H1 (cell line): Measurements from ENCODE around the gene LRCH3. TPM values are rescaled to one million over a fixed set of nuclear protein-coding genes. Genes with fewer than 3 reads are reported as not detected.

ENCODE experiments used
- CTCF ChIA-PET: fragments of 300-600 bp; sonication (Branson Sonifier 250); formaldehyde crosslinking; loops from one replicate; lab custom pipeline; 2021; ENCODE audit not compliant: partially characterized antibody; lab: Charles Lee
- POLR2A ChIA-PET: fragments of 300-600 bp; sonication (Branson Sonifier 250); formaldehyde crosslinking; loops from one replicate; lab custom pipeline; 2021; ENCODE audit warnings: inconsistent platforms; ENCODE audit not compliant: partially characterized antibody; lab: Charles Lee
- DNase-seq, 2 experiments: peaks; one replicate each; pipeline versions ENCODE4 v3.0.0 to v3.0.0-alpha.2; 2010 to 2022; ENCODE audit warnings: low spot score in 2 of 2, low read depth in 1 of 2, mixed read lengths in 1 of 2
- FAIRE-seq: peaks from 2 replicates; lab custom pipeline; 2011; peaks lifted over from hg19 to GRCh38; lab: Jason Lieb, UNC
- H2AFZ ChIP-seq: 2 replicates; pipeline ENCODE4 v1.8.1; 2012; ENCODE audit warnings: low read length, inconsistent platforms
- H2AK5ac ChIP-seq: 2 replicates; pipeline ENCODE4 v1.6.1; 2013; ENCODE audit warnings: low read depth, low read length
- H2BK120ac ChIP-seq: replicated peaks from 2 replicates; pipeline ENCODE3; 2013; ENCODE audit warnings: low read depth, low read length, inconsistent platforms
- H2BK12ac ChIP-seq: 2 replicates; pipeline ENCODE4 v1.6.1; 2013; ENCODE audit warnings: low read depth, low read length
- H2BK15ac ChIP-seq: 2 replicates; pipeline ENCODE4 v1.6.1; 2013; ENCODE audit warnings: low read length
- H2BK20ac ChIP-seq: 2 replicates; pipeline ENCODE4 v1.6.1; 2013; ENCODE audit warnings: low read length
- H2BK5ac ChIP-seq: 2 replicates; pipeline ENCODE4 v1.6.1; 2013; ENCODE audit warnings: low read depth, low read length
- H3K14ac ChIP-seq: 2 replicates; pipeline ENCODE4 v1.6.1; 2013; ENCODE audit warnings: inconsistent platforms; ENCODE audit not compliant: insufficient read length
- H3K18ac ChIP-seq: 2 replicates; pipeline ENCODE4 v1.6.1; 2013; ENCODE audit warnings: low read length; ENCODE audit errors: extremely low read depth
- H3K23ac ChIP-seq: 2 replicates; pipeline ENCODE4 v1.6.1; 2013; ENCODE audit warnings: inconsistent platforms; ENCODE audit not compliant: insufficient read length
- H3K23me2 ChIP-seq: 2 replicates; pipeline ENCODE4 v1.6.1; 2013; ENCODE audit warnings: low read depth, low read length
- H3K27ac ChIP-seq: 2 replicates; pipeline ENCODE4 v1.6.1; 2011; ENCODE audit warnings: low read depth, low read length, inconsistent platforms
- H3K27me3 ChIP-seq, 4 experiments: replicated peaks in 1 of 4; 1 replicate in 1 of 4; 2 replicates in 3 of 4; pipeline versions ENCODE4 v1.6.1 to v1.8.1; 2011 to 2013; ENCODE audit warnings: low read length in 3 of 4, mild to moderate bottlenecking in 3 of 4, inconsistent platforms in 2 of 4, mixed read lengths in 2 of 4, moderate library complexity in 1 of 4; ENCODE audit not compliant: control insufficient read depth in 3 of 4, insufficient read depth in 3 of 4; ENCODE audit errors: extremely low read depth in 1 of 4
- H3K36me3 ChIP-seq, 4 experiments: 2 replicates each; pipeline versions ENCODE4 v1.6.1 to v1.8.1; 2011 to 2013; ENCODE audit warnings: mild to moderate bottlenecking in 4 of 4, low read length in 3 of 4, moderate library complexity in 2 of 4, control low read depth in 1 of 4, inconsistent platforms in 1 of 4; ENCODE audit not compliant: insufficient read depth in 4 of 4, control insufficient read depth in 2 of 4
- H3K4ac ChIP-seq: replicated peaks from 2 replicates; pipeline ENCODE3; 2013; ENCODE audit warnings: low read length, low read depth, mixed read lengths, inconsistent platforms; ENCODE audit not compliant: insufficient read length
- H3K4me1 ChIP-seq, 4 experiments: replicated peaks in 1 of 4; 1 replicate in 1 of 4; 2 replicates in 3 of 4; pipeline versions ENCODE4 v1.6.1 to v1.8.1; 2011 to 2013; ENCODE audit warnings: low read length in 3 of 4, inconsistent platforms in 2 of 4, mixed read lengths in 1 of 4; ENCODE audit not compliant: insufficient read depth in 4 of 4, control insufficient read depth in 3 of 4
- H3K4me2 ChIP-seq, 2 experiments: 2 replicates each; pipeline versions ENCODE4 v1.6.1 to v1.8.1; 2011 to 2013; ENCODE audit warnings: low read depth in 2 of 2, low read length in 2 of 2, control low read depth in 1 of 2, inconsistent platforms in 1 of 2, mild to moderate bottlenecking in 1 of 2; ENCODE audit not compliant: insufficient read depth in 1 of 2
- H3K4me3 ChIP-seq, 4 experiments: fragments of 200-600, 300-600 bp in 1 of 4; sonication (generic), shearing (Covaris generic), sonication (Bioruptor Twin) in 1 of 4; 2 replicates each; pipeline versions ENCODE4 v1.5.1 to v1.8.1; 2011 to 2016; ENCODE audit warnings: low read length in 4 of 4, low read depth in 3 of 4, control low read depth in 2 of 4, inconsistent platforms in 2 of 4, mild to moderate bottlenecking in 2 of 4, mixed read lengths in 1 of 4, moderate library complexity in 1 of 4; ENCODE audit not compliant: insufficient read depth in 2 of 4; ENCODE audit errors: extremely low read depth in 1 of 4
- H3K56ac ChIP-seq: replicated peaks from 2 replicates; pipeline ENCODE3; 2013; ENCODE audit warnings: low read depth, mild to moderate bottlenecking, mixed read lengths, low read length, inconsistent platforms; ENCODE audit not compliant: insufficient read length
- H3K79me1 ChIP-seq: 2 replicates; pipeline ENCODE4 v1.6.1; 2013; ENCODE audit warnings: low read depth, low read length, control low read depth
- H3K79me2 ChIP-seq, 2 experiments: 2 replicates each; pipeline versions ENCODE4 v1.6.1 to v1.8.1; 2012 to 2013; ENCODE audit warnings: low read length in 2 of 2, mild to moderate bottlenecking in 2 of 2, inconsistent platforms in 1 of 2; ENCODE audit not compliant: insufficient read depth in 2 of 2, control insufficient read depth in 1 of 2
- H3K9ac ChIP-seq, 4 experiments: replicated peaks in 1 of 4; 1 replicate in 1 of 4; 2 replicates in 3 of 4; pipeline versions ENCODE4 v1.6.1 to v1.8.1; 2011 to 2013; ENCODE audit warnings: low read depth in 3 of 4, low read length in 3 of 4, control low read depth in 2 of 4, mild to moderate bottlenecking in 2 of 4, moderate library complexity in 2 of 4, inconsistent platforms in 1 of 4; ENCODE audit errors: extremely low read depth in 1 of 4
- H3K9me3 ChIP-seq, 2 experiments: 2 replicates each; pipeline versions ENCODE4 v1.6.1 to v1.8.1; 2012 to 2013; ENCODE audit warnings: mild to moderate bottlenecking in 2 of 2, moderate library complexity in 2 of 2, control low read depth in 1 of 2, inconsistent platforms in 1 of 2, low read depth in 1 of 2, low read length in 1 of 2, mixed read lengths in 1 of 2; ENCODE audit not compliant: insufficient read depth in 2 of 2
- H4K20me1 ChIP-seq, 2 experiments: replicated peaks in 1 of 2; 2 replicates each; pipeline versions ENCODE3 to v1.8.1; 2011 to 2013; ENCODE audit warnings: inconsistent platforms in 2 of 2, low read length in 2 of 2, mild to moderate bottlenecking in 1 of 2; ENCODE audit not compliant: insufficient read depth in 2 of 2, control insufficient read depth in 1 of 2
- H4K5ac ChIP-seq: 2 replicates; pipeline ENCODE4 v1.6.1; 2013; ENCODE audit warnings: low read length, low read depth, mixed read lengths, inconsistent platforms; ENCODE audit not compliant: insufficient read length
- H4K8ac ChIP-seq: 2 replicates; pipeline ENCODE4 v1.8.0; 2013; ENCODE audit warnings: mild to moderate bottlenecking, moderate library complexity, low read length, inconsistent platforms; ENCODE audit not compliant: insufficient read depth; ENCODE audit errors: extremely low read depth
- H4K91ac ChIP-seq: replicated peaks from 2 replicates; pipeline ENCODE3; 2013; ENCODE audit warnings: low read length, mixed read lengths, inconsistent platforms; ENCODE audit not compliant: insufficient read length
- CBX5 ChIP-seq: fragments of 300-800, 300-1000 bp; sonication (generic); IDR thresholded peaks from 2 replicates; pipeline ENCODE4 v1.7.1; 2016; ENCODE audit warnings: antibody characterized with exemption, low read length, low read depth
- CTCF ChIP-seq, 3 experiments: IDR thresholded peaks; 1 replicate in 2 of 3; 2 replicates in 1 of 3; pipeline versions ENCODE4 v1.5.1 to v1.6.1; 2011; ENCODE audit warnings: low read length in 3 of 3, mild to moderate bottlenecking in 3 of 3, inconsistent platforms in 2 of 3, low read depth in 1 of 3, moderate library complexity in 1 of 3; ENCODE audit not compliant: insufficient read depth in 1 of 3; ENCODE audit errors: control extremely low read depth in 1 of 3
- JUND ChIP-seq: IDR thresholded peaks from 2 replicates; pipeline ENCODE4 v1.6.1; 2011; ENCODE audit warnings: mild to moderate bottlenecking, improper control_type of control experiment, low read length
- MAFK ChIP-seq: IDR thresholded peaks from 2 replicates; pipeline ENCODE4 v1.6.1; 2012; ENCODE audit warnings: low read depth, mild to moderate bottlenecking, improper control_type of control experiment, low read length
- PHF8 ChIP-seq: fragments of 200-600 bp; sonication (generic); conservative IDR thresholded peaks from 2 replicates; pipeline ENCODE4 v1.7.1; 2012; ENCODE audit warnings: low read depth, mild to moderate bottlenecking, inconsistent platforms, low read length, moderate library complexity
- POLR2AphosphoS5 ChIP-seq: IDR thresholded peaks from 2 replicates; pipeline ENCODE4 v1.6.1; 2011; ENCODE audit warnings: low read depth, low read length
- RNF2 ChIP-seq: fragments of 200-900, 300-1000 bp; sonication (generic); IDR thresholded peaks from 2 replicates; pipeline ENCODE4 v1.7.1; 2016; ENCODE audit warnings: borderline replicate concordance, low read depth, mild to moderate bottlenecking, antibody characterized with exemption, low read length; ENCODE audit not compliant: poor library complexity, severe bottlenecking; ENCODE audit errors: missing control alignments
- RXRA ChIP-seq: IDR thresholded peaks from 2 replicates; pipeline ENCODE4 v1.6.1; 2011; ENCODE audit warnings: low read depth, mild to moderate bottlenecking, low read length, moderate library complexity; ENCODE audit not compliant: insufficient read depth
- TAF7 ChIP-seq: optimal IDR thresholded peaks from 2 replicates; pipeline ENCODE3; 2011; ENCODE audit warnings: low read depth, mild to moderate bottlenecking, inconsistent platforms, low read length, moderate library complexity, borderline replicate concordance
- WGBS, 2 experiments: shearing (Covaris generic) in 1 of 2; methylation state at CpG; one replicate each; pipeline versions ENCODE4 v1.1.6 to v1.1.7; 2013 to 2015; ENCODE audit warnings: low lambda C conversion rate in 2 of 2, mixed read lengths in 2 of 2, inconsistent platforms in 1 of 2, low coverage in 1 of 2, missing lambda C conversion rate in 1 of 2; ENCODE audit not compliant: insufficient replicate concordance in 2 of 2, insufficient coverage in 1 of 2, insufficient read length in 1 of 2; ENCODE audit errors: extremely low coverage in 1 of 2, missing lambda C conversion rate in 1 of 2; 5-methylcytosine and 5-hydroxymethylcytosine counted together
- polyA plus RNA-seq, 7 experiments: library from polyadenylated mRNA; depleted of rRNA in 3 of 7; stranded (reverse) in 5 of 7; unstranded in 2 of 7; fragments of >200 nt in 5 of 7; fragments of 200-250 nt in 2 of 7; gene quantifications; 1 replicate in 5 of 7; 2 replicates in 1 of 7; 4 replicates in 1 of 7; pipeline versions ENCODE4 v1.2.1 to v1.2.3, GENCODE V29; 2011 to 2013; ENCODE audit warnings: missing spikeins in 2 of 7, mixed read lengths in 2 of 7
- total RNA-seq: library from RNA; stranded (reverse); fragmentation: NEBNext Ultra II Directional; extraction: Animal tissue kit (Norgen Biotek cat#: 25700); gene quantifications from 2 replicates; pipeline ENCODE4 v1.2.1, GENCODE V29; 2021

LRCH3 gene
- total and polyA plus RNA-seq, 2 of the 8 experiments (the other 6 are each of a cell fraction or from before 2014, with no cell fraction given), result 58.4 to 66.0 TPM

GRCh38 chr3:197756704-197757103 is 34.4 kb upstream of the LRCH3 start:
- Histone ChIP-seq H2BK12ac (no peak overlapping the region), H2BK120ac (no peak overlapping the region), H2BK20ac (no peak overlapping the region), H2AFZ (no peak overlapping the region), H4K5ac (no peak overlapping the region), H2BK15ac (no peak overlapping the region), H2AK5ac (no peak overlapping the region), H3K56ac (no peak overlapping the region), H3K79me1 (no peaks in the 10 kb centered on the region; the same call in 1 of the 2 replicates), H3K4me2 (no peak overlapping the region), H3K79me2 (peaks cover 0 to 10% of the 10 kb centered on the region in 2 experiments; a peak in 1 of 4 replicates), H3K27ac (no peak overlapping the region), H3K4ac (no peak overlapping the region), H3K23ac (no peak overlapping the region), H3K4me1 (no peaks in the 10 kb centered on the region), H3K4me3 (no peak overlapping the region), H3K9ac (no peak overlapping the region), H4K8ac (no peak overlapping the region), H2BK5ac (no peak overlapping the region), H4K20me1 (peaks cover 0 to 3% of the 10 kb centered on the region in 2 experiments), H3K36me3 (no peaks in the 10 kb centered on the region), H3K9me3 (0 out of 4 replicates have a peak, but pooled peaks cover 3 to 5% of the 10 kb centered on the region in 2 experiments), H3K18ac (no peak overlapping the region), H3K27me3 (no peaks in the 10 kb centered on the region; a peak in 1 of 7 replicates), H3K14ac (no peak overlapping the region), H3K23me2 (peaks cover 3% of the 10 kb centered on the region; the same call in 1 of the 2 replicates), H4K91ac (no peak overlapping the region)
- no peak for TF ChIP-seq CBX5
- no peak for TF ChIP-seq JUND
- no peak for TF ChIP-seq CTCF (IDR thresholded peaks at IDR 0.05; ENCODE audit: control extremely low read depth in 1 of 3, insufficient read depth in 1 of 3, low read depth in 1 of 3, low read length in 3 of 3)
- no peak for TF ChIP-seq RXRA
- TF ChIP-seq POLR2AphosphoS5, result no peak
- no peak for TF ChIP-seq TAF7
- no peak for TF ChIP-seq RNF2
- no peak for TF ChIP-seq MAFK
- TF ChIP-seq PHF8, result no peak
- ChIA-PET CTCF (no interaction called here), POLR2A (no interaction called here)
- WGBS, 2 experiments, result 91% methylated on average over 3 of the region's 3 CpGs; no CpG with 5 or more reads in 1 of the 2 experiments
- no peak for FAIRE-seq
- DNase-seq, result no peak
